HL-60 (cell line): ENCODE data around the gene TSKS.

ENCODE experiments used
- POLR2AphosphoS5 ChIP-seq: IDR thresholded peaks from 2 replicates; pipeline ENCODE4 v1.6.1; 2012; ENCODE audit warnings: low read depth
- SPI1 ChIP-seq: IDR thresholded peaks from 2 replicates; pipeline ENCODE4 v1.6.1; 2012; ENCODE audit warnings: low read depth, mild to moderate bottlenecking, borderline replicate concordance
- TF ChIP-seq, protein P1 (sequence below): IDR thresholded peaks from one replicate; pipeline ENCODE4 v1.5.1; 2011; ENCODE audit warnings: low read length, control low read depth, inconsistent platforms; ENCODE audit not compliant: insufficient read depth
- TF ChIP-seq, protein P2 (sequence below): IDR thresholded peaks from 2 replicates; pipeline ENCODE4 v1.6.1; 2012; ENCODE audit warnings: low read depth; ENCODE audit not compliant: insufficient replicate concordance

DNA sequence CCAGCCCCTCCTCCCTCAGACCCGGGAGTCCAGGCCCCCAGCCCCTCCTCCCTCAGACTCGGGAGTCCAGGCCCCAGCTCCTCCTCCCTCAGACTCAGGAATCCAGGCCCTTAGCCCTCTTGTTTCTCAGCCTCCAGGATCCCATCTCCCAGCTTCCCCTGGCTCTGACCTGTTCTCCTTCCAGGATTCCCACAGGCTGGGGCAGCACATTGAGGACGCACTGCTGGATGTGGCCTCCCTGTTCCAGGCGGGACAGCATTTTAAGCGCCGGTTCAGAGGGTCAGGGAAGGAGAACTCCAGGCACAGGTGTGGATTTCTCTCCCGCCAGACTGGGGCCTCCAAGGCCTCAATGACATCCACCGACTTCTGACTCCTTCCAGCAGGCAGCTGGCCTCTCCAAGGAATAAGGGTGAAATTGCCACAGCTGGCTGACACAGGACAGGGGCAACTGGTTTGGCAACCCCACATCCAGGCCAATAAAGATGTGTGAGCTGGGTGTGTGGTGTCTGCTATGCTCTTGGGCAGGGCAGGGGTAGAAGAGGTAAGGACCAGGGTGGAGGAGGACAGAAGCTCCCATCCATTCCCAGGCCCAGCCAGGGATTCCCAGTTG is 49.8 kb downstream of the TSKS start:
- TF ChIP-seq, protein P1, sequence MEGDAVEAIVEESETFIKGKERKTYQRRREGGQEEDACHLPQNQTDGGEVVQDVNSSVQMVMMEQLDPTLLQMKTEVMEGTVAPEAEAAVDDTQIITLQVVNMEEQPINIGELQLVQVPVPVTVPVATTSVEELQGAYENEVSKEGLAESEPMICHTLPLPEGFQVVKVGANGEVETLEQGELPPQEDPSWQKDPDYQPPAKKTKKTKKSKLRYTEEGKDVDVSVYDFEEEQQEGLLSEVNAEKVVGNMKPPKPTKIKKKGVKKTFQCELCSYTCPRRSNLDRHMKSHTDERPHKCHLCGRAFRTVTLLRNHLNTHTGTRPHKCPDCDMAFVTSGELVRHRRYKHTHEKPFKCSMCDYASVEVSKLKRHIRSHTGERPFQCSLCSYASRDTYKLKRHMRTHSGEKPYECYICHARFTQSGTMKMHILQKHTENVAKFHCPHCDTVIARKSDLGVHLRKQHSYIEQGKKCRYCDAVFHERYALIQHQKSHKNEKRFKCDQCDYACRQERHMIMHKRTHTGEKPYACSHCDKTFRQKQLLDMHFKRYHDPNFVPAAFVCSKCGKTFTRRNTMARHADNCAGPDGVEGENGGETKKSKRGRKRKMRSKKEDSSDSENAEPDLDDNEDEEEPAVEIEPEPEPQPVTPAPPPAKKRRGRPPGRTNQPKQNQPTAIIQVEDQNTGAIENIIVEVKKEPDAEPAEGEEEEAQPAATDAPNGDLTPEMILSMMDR = no peak
- TF ChIP-seq SPI1 (no peak), POLR2AphosphoS5 (no peak)
- TF ChIP-seq, protein P2, sequence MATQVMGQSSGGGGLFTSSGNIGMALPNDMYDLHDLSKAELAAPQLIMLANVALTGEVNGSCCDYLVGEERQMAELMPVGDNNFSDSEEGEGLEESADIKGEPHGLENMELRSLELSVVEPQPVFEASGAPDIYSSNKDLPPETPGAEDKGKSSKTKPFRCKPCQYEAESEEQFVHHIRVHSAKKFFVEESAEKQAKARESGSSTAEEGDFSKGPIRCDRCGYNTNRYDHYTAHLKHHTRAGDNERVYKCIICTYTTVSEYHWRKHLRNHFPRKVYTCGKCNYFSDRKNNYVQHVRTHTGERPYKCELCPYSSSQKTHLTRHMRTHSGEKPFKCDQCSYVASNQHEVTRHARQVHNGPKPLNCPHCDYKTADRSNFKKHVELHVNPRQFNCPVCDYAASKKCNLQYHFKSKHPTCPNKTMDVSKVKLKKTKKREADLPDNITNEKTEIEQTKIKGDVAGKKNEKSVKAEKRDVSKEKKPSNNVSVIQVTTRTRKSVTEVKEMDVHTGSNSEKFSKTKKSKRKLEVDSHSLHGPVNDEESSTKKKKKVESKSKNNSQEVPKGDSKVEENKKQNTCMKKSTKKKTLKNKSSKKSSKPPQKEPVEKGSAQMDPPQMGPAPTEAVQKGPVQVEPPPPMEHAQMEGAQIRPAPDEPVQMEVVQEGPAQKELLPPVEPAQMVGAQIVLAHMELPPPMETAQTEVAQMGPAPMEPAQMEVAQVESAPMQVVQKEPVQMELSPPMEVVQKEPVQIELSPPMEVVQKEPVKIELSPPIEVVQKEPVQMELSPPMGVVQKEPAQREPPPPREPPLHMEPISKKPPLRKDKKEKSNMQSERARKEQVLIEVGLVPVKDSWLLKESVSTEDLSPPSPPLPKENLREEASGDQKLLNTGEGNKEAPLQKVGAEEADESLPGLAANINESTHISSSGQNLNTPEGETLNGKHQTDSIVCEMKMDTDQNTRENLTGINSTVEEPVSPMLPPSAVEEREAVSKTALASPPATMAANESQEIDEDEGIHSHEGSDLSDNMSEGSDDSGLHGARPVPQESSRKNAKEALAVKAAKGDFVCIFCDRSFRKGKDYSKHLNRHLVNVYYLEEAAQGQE = no peak
